ENCODE data around the gene RAP1B.

- TF ChIP-seq CTCF (optimal IDR thresholded peaks at IDR 0.05 in 1 of 3, IDR thresholded peaks at IDR 0.05 in 1 of 3, conservative IDR thresholded peaks at IDR 0.05 in 1 of 3; ENCODE audit: extremely low read depth in 1 of 3, insufficient read depth in 2 of 3, low read length in 3 of 3) (no peak), EZH2 (IDR thresholded peaks at IDR 0.05; ENCODE audit: low read length) (no peak)
Measured at GRCh38 chr12:68577949-68578348, 32.8 kb upstream of the RAP1B start.
